CD14-positive monocyte (primary cell): ENCODE data around the gene ZBED2. TPM values are rescaled to one million over a fixed set of nuclear protein-coding genes. Genes with fewer than 3 reads are reported as not detected.
A peak's percentile ranks its signal among the peaks of the same experiment; 100 is the strongest.

ENCODE experiments used
- DNase-seq, 3 donors: peaks; one replicate each; pipeline ENCODE4 v3.0.0-alpha.2; 2011 to 2022
- H2AFZ ChIP-seq: 2 replicates; pipeline ENCODE4 v1.6.0; 2012; ENCODE audit warnings: mild to moderate bottlenecking, low read depth, low read length, inconsistent platforms; ENCODE audit not compliant: insufficient read depth, poor library complexity, severe bottlenecking
- H3K27ac ChIP-seq, 2 donors: 1 replicate in 1 of 2; 2 replicates in 1 of 2; pipeline ENCODE4 v1.5.1; 2012 to 2013; ENCODE audit warnings: low read length in 2 of 2, control low read depth in 1 of 2, inconsistent platforms in 1 of 2, low read depth in 1 of 2, mild to moderate bottlenecking in 1 of 2
- H3K27me3 ChIP-seq, 2 donors: one replicate each; pipeline versions ENCODE4 v1.6.0 to v1.6.1; 2011 to 2013; ENCODE audit warnings: low read length in 2 of 2; ENCODE audit not compliant: control insufficient read depth in 2 of 2, insufficient read depth in 2 of 2
- H3K36me3 ChIP-seq, 2 donors: replicated peaks in 1 of 2; 1 replicate in 1 of 2; 2 replicates in 1 of 2; pipeline versions ENCODE4 v1.5.1 to v1.6.1; 2012 to 2013; ENCODE audit warnings: low read length in 2 of 2, control low read depth in 1 of 2, inconsistent platforms in 1 of 2, mild to moderate bottlenecking in 1 of 2; ENCODE audit not compliant: insufficient read depth in 2 of 2, control insufficient read depth in 1 of 2
- H3K4me1 ChIP-seq, 2 donors: 1 replicate in 1 of 2; 2 replicates in 1 of 2; pipeline versions ENCODE4 v1.5.1 to v1.6.1; 2012 to 2013; ENCODE audit warnings: low read length in 2 of 2, control low read depth in 1 of 2, inconsistent platforms in 1 of 2, mild to moderate bottlenecking in 1 of 2, moderate library complexity in 1 of 2; ENCODE audit not compliant: insufficient read depth in 2 of 2, control insufficient read depth in 1 of 2
- H3K4me2 ChIP-seq: replicated peaks from 2 replicates; pipeline ENCODE3; 2012; ENCODE audit warnings: low read length, moderate library complexity, mild to moderate bottlenecking; ENCODE audit not compliant: poor library complexity, severe bottlenecking; ENCODE audit errors: extremely low read depth
- H3K4me3 ChIP-seq, 3 experiments: fragments of 200-600 bp in 1 of 3; sonication (generic) in 1 of 3; replicated peaks in 1 of 3; 1 replicate in 2 of 3; 2 replicates in 1 of 3; pipeline ENCODE4 v1.5.1; 2011 to 2013; ENCODE audit warnings: low read length in 3 of 3, mild to moderate bottlenecking in 3 of 3, control low read depth in 2 of 3, low read depth in 2 of 3, inconsistent platforms in 1 of 3, moderate library complexity in 1 of 3
- H3K79me2 ChIP-seq: 2 replicates; pipeline ENCODE4 v1.6.0; 2012; ENCODE audit warnings: mild to moderate bottlenecking, control low read depth, inconsistent platforms, low read length, moderate library complexity; ENCODE audit not compliant: insufficient read depth
- H3K9ac ChIP-seq: 2 replicates; pipeline ENCODE4 v1.6.0; 2017; ENCODE audit warnings: low read length, mild to moderate bottlenecking; ENCODE audit not compliant: insufficient read depth, poor library complexity, severe bottlenecking
- H3K9me3 ChIP-seq, 2 donors: replicated peaks in 1 of 2; 1 replicate in 1 of 2; 2 replicates in 1 of 2; pipeline versions ENCODE4 v1.5.1 to v1.6.1; 2012 to 2013; ENCODE audit warnings: low read length in 2 of 2, control low read depth in 1 of 2; ENCODE audit not compliant: control insufficient read depth in 1 of 2, insufficient read depth in 1 of 2
- H4K20me1 ChIP-seq: 2 replicates; pipeline ENCODE4 v1.6.0; 2012; ENCODE audit warnings: mild to moderate bottlenecking, low read length, control low read depth, moderate library complexity; ENCODE audit not compliant: insufficient read depth
- H3K27ac Mint-ChIP-seq, 7 donors: one replicate each; pipeline ENCODE4 v1.8.0; 2020; ENCODE audit warnings: mild to moderate bottlenecking in 7 of 7, mixed read lengths in 7 of 7, moderate library complexity in 6 of 7, inconsistent platforms in 2 of 7
- H3K27me3 Mint-ChIP-seq, 3 donors: one replicate each; pipeline ENCODE4 v1.8.0; 2021 to 2022; ENCODE audit warnings: low read depth in 3 of 3, mild to moderate bottlenecking in 3 of 3, mixed read lengths in 3 of 3, moderate library complexity in 3 of 3, inconsistent platforms in 1 of 3
- H3K36me3 Mint-ChIP-seq, 2 donors: one replicate each; pipeline ENCODE4 v1.8.0; 2020; ENCODE audit warnings: mixed read lengths in 2 of 2, inconsistent platforms in 1 of 2, mild to moderate bottlenecking in 1 of 2
- H3K4me1 Mint-ChIP-seq: one replicate; pipeline ENCODE4 v1.8.0; 2020; ENCODE audit warnings: mild to moderate bottlenecking, mixed read lengths
- H3K4me3 Mint-ChIP-seq, 2 donors: one replicate each; pipeline ENCODE4 v1.8.0; 2020; ENCODE audit warnings: mild to moderate bottlenecking in 2 of 2, mixed read lengths in 2 of 2, moderate library complexity in 1 of 2
- H3K9me3 Mint-ChIP-seq, 7 donors: one replicate each; pipeline ENCODE4 v1.8.0; 2020 to 2022; ENCODE audit warnings: mixed read lengths in 7 of 7, mild to moderate bottlenecking in 6 of 7, moderate library complexity in 6 of 7, inconsistent platforms in 2 of 7
- WGBS: methylation state at CpG from one replicate; pipeline ENCODE4 v1.1.5; 2013; ENCODE audit warnings: missing lambda C conversion rate; ENCODE audit not compliant: insufficient coverage; 5-methylcytosine and 5-hydroxymethylcytosine counted together
- intact Hi-C, 2 donors: fragments of 100-400 bp; cut with micrococcal nuclease; formaldehyde crosslinking; loops; one replicate each; pipeline versions ENCODE4 v1.15.0 to v1.15.1; 2023
- polyA plus RNA-seq, 3 donors: library from polyadenylated mRNA; depleted of rRNA in 1 of 3; unstranded in 2 of 3; stranded (reverse) in 1 of 3; fragments of 300-500 nt in 2 of 3; fragments of >200 nt in 1 of 3; fragmentation: Illumina TruSeq in 2 of 3; gene quantifications; 1 replicate in 2 of 3; 2 replicates in 1 of 3; pipeline ENCODE4 v1.2.3, GENCODE V29; 2012 to 2021
- TF ChIP-seq, protein P1 (sequence below): fragments of 200-600 bp; IDR thresholded peaks from one replicate; pipeline ENCODE4 v1.8.0; 2022; ENCODE audit warnings: antibody characterized with exemption, mild to moderate bottlenecking

Gene ZBED2
- polyA plus RNA-seq, 3 donors, result not detected

DNA sequence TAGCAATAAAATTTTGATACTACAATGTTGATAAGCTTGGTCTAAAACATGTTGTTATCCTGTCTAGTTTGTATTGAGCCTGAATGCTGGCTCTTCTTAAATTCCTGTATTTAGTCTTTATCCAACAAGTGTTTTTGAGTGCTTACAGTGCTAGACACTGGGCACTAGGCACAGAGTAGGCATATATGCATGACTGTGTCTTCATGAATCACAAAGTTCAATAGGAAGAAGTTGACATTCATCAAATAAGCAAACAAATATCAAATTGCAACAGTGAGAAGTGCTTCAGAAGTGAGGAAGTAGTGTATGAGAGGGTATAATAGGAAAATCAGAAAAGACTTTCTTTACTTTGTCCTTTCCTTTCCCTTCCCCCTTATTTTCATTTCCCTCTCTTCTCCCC, 46.4 kb downstream of the ZBED2 start:
- H3K27me3 ChIP-seq, result no peaks in the 10 kb centered on the region
- TF ChIP-seq, protein P1, sequence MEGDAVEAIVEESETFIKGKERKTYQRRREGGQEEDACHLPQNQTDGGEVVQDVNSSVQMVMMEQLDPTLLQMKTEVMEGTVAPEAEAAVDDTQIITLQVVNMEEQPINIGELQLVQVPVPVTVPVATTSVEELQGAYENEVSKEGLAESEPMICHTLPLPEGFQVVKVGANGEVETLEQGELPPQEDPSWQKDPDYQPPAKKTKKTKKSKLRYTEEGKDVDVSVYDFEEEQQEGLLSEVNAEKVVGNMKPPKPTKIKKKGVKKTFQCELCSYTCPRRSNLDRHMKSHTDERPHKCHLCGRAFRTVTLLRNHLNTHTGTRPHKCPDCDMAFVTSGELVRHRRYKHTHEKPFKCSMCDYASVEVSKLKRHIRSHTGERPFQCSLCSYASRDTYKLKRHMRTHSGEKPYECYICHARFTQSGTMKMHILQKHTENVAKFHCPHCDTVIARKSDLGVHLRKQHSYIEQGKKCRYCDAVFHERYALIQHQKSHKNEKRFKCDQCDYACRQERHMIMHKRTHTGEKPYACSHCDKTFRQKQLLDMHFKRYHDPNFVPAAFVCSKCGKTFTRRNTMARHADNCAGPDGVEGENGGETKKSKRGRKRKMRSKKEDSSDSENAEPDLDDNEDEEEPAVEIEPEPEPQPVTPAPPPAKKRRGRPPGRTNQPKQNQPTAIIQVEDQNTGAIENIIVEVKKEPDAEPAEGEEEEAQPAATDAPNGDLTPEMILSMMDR, result no peak
- H3K4me3 ChIP-seq, result no peak overlapping the region
- H3K9me3 ChIP-seq, result no peaks in the 10 kb centered on the region
- no peaks in the 10 kb centered on the region for H3K9me3 Mint-ChIP-seq
- H3K27ac ChIP-seq, result no peak overlapping the region
- DNase-seq, result no peak
- H2AFZ ChIP-seq, result no peak overlapping the region
- H3K27ac Mint-ChIP-seq, result no peak overlapping the region
- H4K20me1 ChIP-seq, result no peaks in the 10 kb centered on the region
- no peaks in the 10 kb centered on the region for H3K79me2 ChIP-seq
- H3K9ac ChIP-seq, result no peak overlapping the region
- no peaks in the 10 kb centered on the region for H3K27me3 Mint-ChIP-seq
- no peak overlapping the region for H3K4me2 ChIP-seq
- H3K4me1 ChIP-seq, result peaks cover 12 to 13% of the 10 kb centered on the region in 2 donors
- intact Hi-C loops, result no loop called here
- no peak overlapping the region for H3K4me3 Mint-ChIP-seq
- H3K36me3 ChIP-seq, result no peaks in the 10 kb centered on the region
- H3K36me3 Mint-ChIP-seq, result no peaks in the 10 kb centered on the region
- no peaks in the 10 kb centered on the region for H3K4me1 Mint-ChIP-seq

DNA sequence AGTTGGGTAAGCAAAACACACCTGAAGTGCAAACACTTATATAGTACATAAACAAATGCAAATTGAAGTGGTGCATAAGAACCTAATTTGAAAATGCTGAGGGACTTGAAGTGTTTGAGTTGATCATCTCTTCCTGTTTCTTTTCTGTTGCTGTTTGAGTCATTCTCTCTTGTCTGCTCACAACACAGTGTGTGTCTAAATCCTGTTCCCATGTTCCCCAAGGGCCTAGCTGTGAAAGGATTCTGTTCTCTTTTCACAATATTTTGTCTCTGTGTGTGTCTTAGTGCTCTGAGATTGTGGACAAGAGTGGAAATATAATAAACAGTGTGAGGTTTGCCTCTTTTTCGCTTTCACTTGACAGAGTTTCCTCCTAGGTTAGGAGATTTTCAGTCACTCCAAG, 47.1 kb downstream of the ZBED2 start:
- Mint-ChIP-seq H3K4me1 (no peaks in the 10 kb centered on the region), H3K9me3 (no peaks in the 10 kb centered on the region), H3K27me3 (no peaks in the 10 kb centered on the region), H3K27ac (peak overlapping the region in 2 of 7 donors; percentile 32 to 34), H3K36me3 (no peaks in the 10 kb centered on the region), H3K4me3 (no peak overlapping the region)
- Histone ChIP-seq H3K36me3 (no peaks in the 10 kb centered on the region), H3K27ac (peak overlapping the region in 1 of 2 donors; percentile 8), H3K79me2 (no peaks in the 10 kb centered on the region), H2AFZ (peak overlapping the region; percentile 14), H3K4me2 (peak overlapping the region; percentile 8), H3K27me3 (no peaks in the 10 kb centered on the region), H3K4me3 (no peak overlapping the region), H4K20me1 (no peaks in the 10 kb centered on the region), H3K4me1 (peaks cover 12 to 13% of the 10 kb centered on the region in 2 donors), H3K9ac (no peak overlapping the region), H3K9me3 (no peaks in the 10 kb centered on the region)
- intact Hi-C loops, result no loop called here
- WGBS, result no CpG with 5 or more reads among the region's 1 CpG
- TF ChIP-seq, protein P1, result no peak
- no peak for DNase-seq
